Coronary artery (tissue), 2 donors: ENCODE data around the gene PANK2.

Source experiments
- DNase-seq: peaks from one replicate; pipeline ENCODE4 v3.0.0-alpha.2; 2017; ENCODE audit warnings: low spot score
- H3K27ac ChIP-seq, 2 donors: fragments of 200-600 bp; sonication (generic); one replicate each; pipeline ENCODE4 v1.5.1; 2016 to 2019
- H3K4me3 ChIP-seq: fragments of 200-600 bp; sonication (generic); 2 replicates; pipeline ENCODE4 v1.5.1; 2016; ENCODE audit warnings: mild to moderate bottlenecking, moderate library complexity
- TF ChIP-seq, protein P1 (sequence below): fragments of 200-600 bp; sonication (generic); IDR thresholded peaks from one replicate; pipeline ENCODE4 v1.5.1; 2019; ENCODE audit warnings: antibody characterized with exemption

Gene PANK2

DNA sequence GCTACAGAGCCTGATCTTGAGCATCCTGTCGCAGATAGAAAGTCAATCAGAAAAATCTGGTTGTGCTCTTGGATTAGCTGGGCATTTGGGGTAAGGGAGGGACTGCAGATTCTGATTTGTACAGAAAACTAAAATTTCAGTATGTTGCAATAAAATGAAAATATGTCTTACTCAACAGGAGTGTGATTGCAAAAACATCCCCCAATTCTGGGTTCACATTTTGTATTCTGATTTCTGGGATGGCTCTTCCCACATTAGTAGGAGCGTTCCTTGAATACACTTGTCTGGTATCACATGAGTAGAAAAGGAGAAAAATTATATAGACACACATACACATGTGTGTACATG lies 40.5 kb downstream of the PANK2 start:
- TF ChIP-seq, protein P1, sequence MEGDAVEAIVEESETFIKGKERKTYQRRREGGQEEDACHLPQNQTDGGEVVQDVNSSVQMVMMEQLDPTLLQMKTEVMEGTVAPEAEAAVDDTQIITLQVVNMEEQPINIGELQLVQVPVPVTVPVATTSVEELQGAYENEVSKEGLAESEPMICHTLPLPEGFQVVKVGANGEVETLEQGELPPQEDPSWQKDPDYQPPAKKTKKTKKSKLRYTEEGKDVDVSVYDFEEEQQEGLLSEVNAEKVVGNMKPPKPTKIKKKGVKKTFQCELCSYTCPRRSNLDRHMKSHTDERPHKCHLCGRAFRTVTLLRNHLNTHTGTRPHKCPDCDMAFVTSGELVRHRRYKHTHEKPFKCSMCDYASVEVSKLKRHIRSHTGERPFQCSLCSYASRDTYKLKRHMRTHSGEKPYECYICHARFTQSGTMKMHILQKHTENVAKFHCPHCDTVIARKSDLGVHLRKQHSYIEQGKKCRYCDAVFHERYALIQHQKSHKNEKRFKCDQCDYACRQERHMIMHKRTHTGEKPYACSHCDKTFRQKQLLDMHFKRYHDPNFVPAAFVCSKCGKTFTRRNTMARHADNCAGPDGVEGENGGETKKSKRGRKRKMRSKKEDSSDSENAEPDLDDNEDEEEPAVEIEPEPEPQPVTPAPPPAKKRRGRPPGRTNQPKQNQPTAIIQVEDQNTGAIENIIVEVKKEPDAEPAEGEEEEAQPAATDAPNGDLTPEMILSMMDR = no peak
- peak overlapping the region in 1 of 2 donors; percentile 26 for H3K27ac ChIP-seq
- DNase-seq = no peak
- H3K4me3 ChIP-seq = no peak overlapping the region

DNA sequence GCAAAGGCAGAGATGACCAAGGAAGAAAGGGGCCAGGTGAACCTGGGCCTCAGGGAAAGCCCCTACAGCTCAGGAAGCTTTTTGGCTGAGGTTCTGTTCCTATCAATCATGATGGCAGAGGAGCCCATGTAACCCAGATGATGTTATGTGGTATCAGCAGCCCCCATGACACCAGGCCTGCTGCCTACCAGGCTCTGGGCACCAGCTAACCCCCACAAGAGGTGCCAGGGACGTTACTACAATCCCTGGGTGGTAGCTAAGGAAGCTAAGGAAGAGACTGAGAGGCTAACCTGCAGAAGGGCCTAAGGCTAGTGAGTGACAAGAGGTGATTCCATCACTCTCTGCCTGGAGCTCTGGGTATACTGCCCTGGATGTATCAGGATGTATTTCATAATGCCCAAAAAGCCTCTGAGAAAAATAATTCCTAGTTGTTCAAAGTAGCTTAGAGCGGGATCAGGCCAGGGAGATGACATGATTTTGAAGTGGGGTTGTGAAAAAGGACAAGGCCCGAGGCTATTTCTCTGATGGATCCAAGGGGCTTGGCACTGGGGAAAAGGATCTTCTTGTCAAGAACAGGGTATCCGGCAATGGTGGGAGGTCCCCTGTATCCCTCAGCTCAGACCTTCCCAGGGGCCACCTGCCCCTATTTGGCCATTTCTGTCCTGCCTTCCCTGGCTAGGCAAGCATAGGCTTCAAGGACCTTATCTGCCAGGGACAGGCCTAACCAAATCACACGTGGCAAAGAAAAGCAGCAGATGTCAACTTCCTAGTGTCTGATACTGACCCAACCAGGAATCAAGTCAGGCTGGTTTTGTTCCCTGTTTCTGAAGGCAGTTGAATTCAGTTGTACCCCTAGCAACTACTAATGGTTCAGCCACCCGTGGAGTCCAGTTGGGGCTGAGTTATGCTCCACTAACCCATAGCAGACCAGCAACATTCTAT lies 41.3 kb downstream of the PANK2 start:
- Histone ChIP-seq H3K4me3 (no peak overlapping the region), H3K27ac (peak overlapping the region in 1 of 2 donors; percentile 39)
- TF ChIP-seq, protein P1 = no peak
- no peak for DNase-seq

DNA sequence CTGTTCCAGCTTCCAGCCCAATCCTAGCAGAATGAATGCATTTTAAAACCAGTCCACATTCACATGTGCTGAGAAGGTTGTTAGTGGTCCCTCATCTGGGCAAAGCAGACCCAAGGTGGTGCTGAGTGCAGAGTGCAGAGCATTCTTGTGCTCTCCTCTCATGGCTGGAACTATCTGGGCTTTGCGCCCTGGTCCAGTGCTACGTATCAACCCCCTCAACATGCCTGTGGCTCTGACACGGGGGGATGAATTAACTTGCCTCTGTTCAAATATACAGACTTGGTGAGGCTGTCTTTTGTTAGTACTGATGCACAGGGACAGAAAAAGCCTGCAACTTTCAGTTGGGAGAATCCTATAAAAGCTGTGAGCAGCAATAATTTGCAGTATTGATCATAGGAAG lies 42.5 kb downstream of the PANK2 start:
- TF ChIP-seq, protein P1 = no peak
- DNase-seq = no peak
- Histone ChIP-seq H3K4me3 (peak overlapping the region; percentile 73), H3K27ac (peak overlapping the region in 1 of 2 donors; percentile 83)

DNA sequence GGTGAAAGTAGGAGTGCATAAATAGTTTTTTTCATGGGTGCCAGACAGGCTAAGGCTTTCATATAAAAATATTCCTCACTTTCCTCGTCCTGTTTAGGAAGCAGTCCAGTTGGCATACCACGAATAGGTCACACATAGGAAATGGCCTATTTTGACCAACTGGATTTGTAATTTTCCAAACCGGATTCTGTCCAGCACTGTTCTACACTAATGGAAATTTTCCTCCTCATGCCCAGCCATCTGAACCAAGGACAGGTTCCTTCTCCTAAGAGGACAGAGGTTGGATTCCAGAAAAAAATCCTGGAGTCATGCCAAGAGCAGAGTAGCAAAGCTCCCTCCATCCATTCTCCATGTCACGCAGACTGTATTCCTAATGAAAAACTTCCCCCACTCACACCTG lies 43.1 kb downstream of the PANK2 start:
- no peak for DNase-seq

DNA sequence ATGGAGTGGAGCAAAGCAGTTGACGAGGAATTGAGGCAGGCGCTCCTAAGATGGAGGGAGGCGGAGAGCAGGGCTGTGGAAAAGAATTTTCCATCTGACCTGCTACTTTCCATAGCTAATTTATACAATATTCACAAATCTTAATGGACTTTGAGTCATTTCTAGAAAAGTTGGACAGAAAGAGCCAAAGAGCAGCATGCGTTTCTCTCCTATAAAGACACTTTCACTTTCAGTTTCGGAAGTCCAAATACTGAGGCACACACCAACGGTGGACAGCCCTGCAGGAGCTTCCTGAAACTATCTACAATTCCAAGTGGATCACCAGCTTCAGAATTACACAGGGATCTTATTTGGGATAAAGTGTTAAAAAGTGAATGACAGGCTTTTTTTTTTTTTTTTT lies 43.5 kb downstream of the PANK2 start:
- DNase-seq = no peak

More for the DNA sequence above, 43.1 kb downstream of the PANK2 start:
- H3K27ac ChIP-seq = peak overlapping the region; percentile 65 to 83
- H3K4me3 ChIP-seq = peak overlapping the region; percentile 73
- TF ChIP-seq, protein P1 = no peak

DNA sequence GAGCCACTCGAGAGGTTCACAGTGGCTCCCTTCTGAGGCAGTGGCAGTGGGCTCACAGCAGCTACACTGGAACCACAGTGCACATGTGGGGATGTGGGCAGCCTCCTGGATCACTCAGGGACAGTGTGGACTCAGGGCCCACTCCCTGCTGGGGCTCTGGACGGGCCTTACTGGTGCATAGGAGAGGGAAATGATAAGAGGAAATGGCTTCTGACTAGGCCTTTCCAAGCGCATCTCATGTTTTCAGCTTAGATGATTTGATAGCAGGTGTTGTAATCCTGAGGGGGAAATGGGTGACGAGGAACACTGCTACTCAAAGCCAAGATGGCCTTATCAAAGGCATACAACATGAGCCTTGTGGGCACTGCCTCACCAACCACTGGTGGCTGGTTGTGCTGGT lies 44.0 kb downstream of the PANK2 start:
- H3K4me3 ChIP-seq = peak overlapping the region; percentile 73
- TF ChIP-seq, protein P1 = no peak
- no peak for DNase-seq
- H3K27ac ChIP-seq = peak overlapping the region in 1 of 2 donors; percentile 83

More for the DNA sequence above, 43.5 kb downstream of the PANK2 start:
- Histone ChIP-seq H3K4me3 (peak overlapping the region; percentile 73), H3K27ac (peak overlapping the region; percentile 65 to 83)
- TF ChIP-seq, protein P1 = no peak

DNA sequence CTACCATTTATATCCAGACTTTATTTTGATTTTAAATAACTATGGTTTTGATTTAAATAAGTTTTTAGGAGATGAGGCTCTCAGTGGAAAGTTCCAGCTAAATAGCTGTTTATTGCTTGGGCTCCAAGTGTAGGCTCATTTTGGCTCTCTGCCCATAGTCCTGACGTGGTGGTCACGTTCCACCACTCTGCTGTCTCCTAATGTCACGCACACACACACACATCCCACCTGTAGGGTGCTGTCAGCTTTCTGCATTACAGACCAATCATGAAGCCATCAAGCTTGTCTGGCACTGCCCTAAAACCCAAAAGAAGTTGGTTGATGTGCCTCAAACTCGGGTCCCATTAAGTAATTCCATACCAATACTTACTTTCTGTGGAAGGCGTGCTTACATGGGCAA lies 45.4 kb downstream of the PANK2 start:
- TF ChIP-seq, protein P1 = no peak
- Histone ChIP-seq H3K4me3 (no peak overlapping the region), H3K27ac (peak overlapping the region; percentile 71 to 72)
- DNase-seq = no peak
